K562 (cell line): ENCODE measurements around the gene MRPL52. TPM values are rescaled to one million over a fixed set of nuclear protein-coding genes. Genes with fewer than 3 reads are reported as not detected.

Source experiments
- ATAC-seq: fragments of 200-7000 bp; cut with Tn5 transposase; 3 replicates; pipeline ENCODE4 v1.9.1; 2020; ENCODE audit warnings: moderate library complexity
- BruUV-seq: library from RNA; stranded (reverse); fragments of 400-500 nt; replicated peaks from 2 replicates; lab custom pipeline; 2021; lab: Mats Ljungman, UMichigan
- CTCF ChIA-PET: fragments of 300-600 bp; formaldehyde crosslinking; extraction: SDS; loops from one replicate; lab custom pipeline; 2021; ENCODE audit warnings: low intra/inter-chr PET ratio; lab: Yijun Ruan, JAX
- POLR2A ChIA-PET: fragments of 300-600, 350-650 bp; sonication (Branson Sonifier 250); formaldehyde crosslinking; extraction: SDS; loops from one replicate; lab custom pipeline; 2021; ENCODE audit warnings: antibody characterized with exemption, inconsistent platforms; lab: Yijun Ruan, JAX
- DNase-seq, 4 experiments: peaks; one replicate each; pipeline versions ENCODE4 v3.0.0 to v3.0.0-alpha.2; 2011 to 2018; ENCODE audit warnings: low spot score in 3 of 4, mixed read lengths in 3 of 4; ENCODE audit errors: extremely low read depth in 1 of 4
- FAIRE-seq: peaks from 2 replicates; lab custom pipeline; 2011; peaks lifted over from hg19 to GRCh38; lab: Jason Lieb, UNC
- H2AFZ ChIP-seq: 2 replicates; pipeline ENCODE4 v1.6.0; 2011; ENCODE audit warnings: low read depth, low read length, control low read depth, inconsistent platforms
- H3K27ac ChIP-seq: fragments of 200-600 bp; 3 replicates; pipeline ENCODE4 v1.8.0; 2011; ENCODE audit warnings: low read depth, mild to moderate bottlenecking, control low read depth, inconsistent platforms, low read length, moderate library complexity, mixed read lengths; ENCODE audit errors: extremely low read depth
- H3K27me3 ChIP-seq, 2 experiments: fragments of 300-600 bp in 1 of 2; 2 replicates in 1 of 2; 3 replicates in 1 of 2; pipeline versions ENCODE4 v1.6.0 to v1.8.0; 2011; ENCODE audit warnings: inconsistent platforms in 2 of 2, low read length in 2 of 2, mild to moderate bottlenecking in 1 of 2, mixed read lengths in 1 of 2, moderate library complexity in 1 of 2; ENCODE audit not compliant: control insufficient read depth in 2 of 2, insufficient read depth in 2 of 2
- H3K36me3 ChIP-seq: fragments of 300-600 bp; 3 replicates; pipeline ENCODE4 v1.8.0; 2011; ENCODE audit warnings: mild to moderate bottlenecking, low read length, inconsistent platforms; ENCODE audit not compliant: control insufficient read depth, insufficient read depth
- H3K4me1 ChIP-seq, 2 experiments: fragments of 200-600 bp in 1 of 2; replicated peaks in 1 of 2; 2 replicates in 1 of 2; 3 replicates in 1 of 2; pipeline versions ENCODE4 v1.5.1 to v1.8.0; 2011; ENCODE audit warnings: inconsistent platforms in 2 of 2, low read length in 2 of 2, mild to moderate bottlenecking in 1 of 2, mixed read lengths in 1 of 2, moderate library complexity in 1 of 2; ENCODE audit not compliant: control insufficient read depth in 2 of 2, insufficient read depth in 2 of 2
- H3K4me2 ChIP-seq: 2 replicates; pipeline ENCODE4 v1.6.1; 2011; ENCODE audit warnings: low read length, control low read depth, inconsistent platforms, mixed read lengths; ENCODE audit not compliant: insufficient read depth
- H3K4me3 ChIP-seq: fragments of 200-600 bp; sonication (generic), shearing (Covaris generic); 2 replicates; pipeline ENCODE4 v1.5.1; 2016; ENCODE audit warnings: control low read depth, inconsistent platforms
- H3K79me2 ChIP-seq: fragments of 200-600 bp; 3 replicates; pipeline ENCODE4 v1.8.0; 2011; ENCODE audit warnings: low read length, inconsistent platforms; ENCODE audit not compliant: control insufficient read depth, insufficient read depth
- H3K9ac ChIP-seq, 2 experiments: 2 replicates each; pipeline versions ENCODE4 v1.6.0 to v1.6.1; 2011; ENCODE audit warnings: low read depth in 2 of 2, low read length in 2 of 2, control low read depth in 1 of 2, inconsistent platforms in 1 of 2, mild to moderate bottlenecking in 1 of 2, mixed read lengths in 1 of 2; ENCODE audit not compliant: insufficient read depth in 1 of 2
- H3K9me1 ChIP-seq: one replicate; pipeline ENCODE4 v1.6.0; 2011; ENCODE audit warnings: inconsistent platforms, mild to moderate bottlenecking, low read length, moderate library complexity; ENCODE audit not compliant: control insufficient read depth, insufficient read depth
- H3K9me3 ChIP-seq: replicated peaks from 2 replicates; pipeline ENCODE4 v1.5.1; 2011; ENCODE audit warnings: low read depth, low read length, inconsistent platforms; ENCODE audit not compliant: control insufficient read depth, insufficient read depth
- H4K20me1 ChIP-seq: replicated peaks from 2 replicates; pipeline ENCODE4 v1.6.1; 2011; ENCODE audit warnings: low read length, inconsistent platforms, mixed read lengths; ENCODE audit not compliant: control insufficient read depth, insufficient read depth
- IRF2 ChIP-seq: sonication (generic); formaldehyde crosslinking; IDR thresholded peaks from 2 replicates; pipeline ENCODE4 v1.8.1; 2022; ENCODE audit warnings: mild to moderate bottlenecking, missing genetic modification reagents
- MXI1 ChIP-seq: IDR thresholded peaks from 2 replicates; pipeline ENCODE4 v1.6.1; 2011; ENCODE audit warnings: low read depth, mild to moderate bottlenecking, improper control_type of control experiment, low read length
- WGBS: fragments of 100-300 bp; shearing (Covaris generic); methylation state at CpG from one replicate; pipeline ENCODE4 v1.1.6; 2016; ENCODE audit warnings: low coverage, mixed read lengths; ENCODE audit not compliant: insufficient coverage; ENCODE audit errors: missing lambda C conversion rate; 5-methylcytosine and 5-hydroxymethylcytosine counted together
- in situ Hi-C: fragments of 300-500 bp; cut with MboI; formaldehyde crosslinking; loops from 4 replicates; pipeline ENCODE4 v1.15.0; 2018; ENCODE audit warnings: inconsistent platforms, mixed read lengths
- intact Hi-C: fragments of 100-400 bp; cut with micrococcal nuclease; formaldehyde crosslinking; loops from 2 replicates; pipeline ENCODE4 v1.14.2; 2022
- polyA plus RNA-seq, 8 experiments: library from polyadenylated mRNA; depleted of rRNA in 4 of 8; stranded (reverse) in 5 of 8; unstranded in 3 of 8; fragments of >200 nt; fragmentation: Nextera tagmentation in 2 of 8; fragmentation: Illumina TruSeq in 1 of 8; extraction: Ambion mirVana in 2 of 8; extraction: Trizol in 1 of 8; gene quantifications; 2 replicates each; pipeline versions ENCODE4 v1.2.1 to v1.2.3, GENCODE V29; 2011 to 2014; ENCODE audit warnings: inconsistent platforms in 1 of 8, missing spikeins in 1 of 8
- total RNA-seq, 7 experiments: library from RNA; depleted of rRNA in 6 of 7; stranded (reverse); fragments of >200 nt in 6 of 7; fragmentation: Illumina TruSeq in 2 of 7; extraction: Trizol in 2 of 7; gene quantifications; 2 replicates each; pipeline versions ENCODE4 v1.2.1 to v1.2.3, GENCODE V29; 2011 to 2021; ENCODE audit warnings: low replicate concordance in 1 of 7
- TF ChIP-seq, protein P1 (sequence below): sonication (generic); formaldehyde crosslinking; IDR thresholded peaks from 2 replicates; pipeline ENCODE4 v1.8.0; 2023; ENCODE audit warnings: missing genetic modification reagents, mild to moderate bottlenecking, borderline replicate concordance

MRPL52 gene
- total and polyA plus RNA-seq, 9 of the 15 experiments (the other 6 are each of a cell fraction or from before 2014, with no cell fraction given), result 56.5 to 213 (median 168) TPM

DNA sequence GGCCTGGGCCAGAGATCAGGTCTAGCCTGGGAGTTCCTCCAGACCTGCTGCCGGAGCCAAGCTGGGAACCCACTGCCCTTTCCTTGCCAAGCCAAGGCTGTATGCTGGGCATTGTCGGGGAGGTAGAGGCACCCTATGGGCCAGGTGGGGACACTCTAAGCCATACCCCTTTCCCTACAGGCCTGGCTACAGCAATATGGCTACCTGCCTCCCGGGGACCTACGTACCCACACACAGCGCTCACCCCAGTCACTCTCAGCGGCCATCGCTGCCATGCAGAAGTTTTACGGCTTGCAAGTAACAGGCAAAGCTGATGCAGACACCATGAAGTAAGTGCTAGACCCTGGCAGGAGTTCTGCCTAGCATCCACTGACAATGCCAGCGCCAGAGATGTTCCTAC, 11.6 kb downstream of the MRPL52 start (continued):
- TF ChIP-seq, protein P1, sequence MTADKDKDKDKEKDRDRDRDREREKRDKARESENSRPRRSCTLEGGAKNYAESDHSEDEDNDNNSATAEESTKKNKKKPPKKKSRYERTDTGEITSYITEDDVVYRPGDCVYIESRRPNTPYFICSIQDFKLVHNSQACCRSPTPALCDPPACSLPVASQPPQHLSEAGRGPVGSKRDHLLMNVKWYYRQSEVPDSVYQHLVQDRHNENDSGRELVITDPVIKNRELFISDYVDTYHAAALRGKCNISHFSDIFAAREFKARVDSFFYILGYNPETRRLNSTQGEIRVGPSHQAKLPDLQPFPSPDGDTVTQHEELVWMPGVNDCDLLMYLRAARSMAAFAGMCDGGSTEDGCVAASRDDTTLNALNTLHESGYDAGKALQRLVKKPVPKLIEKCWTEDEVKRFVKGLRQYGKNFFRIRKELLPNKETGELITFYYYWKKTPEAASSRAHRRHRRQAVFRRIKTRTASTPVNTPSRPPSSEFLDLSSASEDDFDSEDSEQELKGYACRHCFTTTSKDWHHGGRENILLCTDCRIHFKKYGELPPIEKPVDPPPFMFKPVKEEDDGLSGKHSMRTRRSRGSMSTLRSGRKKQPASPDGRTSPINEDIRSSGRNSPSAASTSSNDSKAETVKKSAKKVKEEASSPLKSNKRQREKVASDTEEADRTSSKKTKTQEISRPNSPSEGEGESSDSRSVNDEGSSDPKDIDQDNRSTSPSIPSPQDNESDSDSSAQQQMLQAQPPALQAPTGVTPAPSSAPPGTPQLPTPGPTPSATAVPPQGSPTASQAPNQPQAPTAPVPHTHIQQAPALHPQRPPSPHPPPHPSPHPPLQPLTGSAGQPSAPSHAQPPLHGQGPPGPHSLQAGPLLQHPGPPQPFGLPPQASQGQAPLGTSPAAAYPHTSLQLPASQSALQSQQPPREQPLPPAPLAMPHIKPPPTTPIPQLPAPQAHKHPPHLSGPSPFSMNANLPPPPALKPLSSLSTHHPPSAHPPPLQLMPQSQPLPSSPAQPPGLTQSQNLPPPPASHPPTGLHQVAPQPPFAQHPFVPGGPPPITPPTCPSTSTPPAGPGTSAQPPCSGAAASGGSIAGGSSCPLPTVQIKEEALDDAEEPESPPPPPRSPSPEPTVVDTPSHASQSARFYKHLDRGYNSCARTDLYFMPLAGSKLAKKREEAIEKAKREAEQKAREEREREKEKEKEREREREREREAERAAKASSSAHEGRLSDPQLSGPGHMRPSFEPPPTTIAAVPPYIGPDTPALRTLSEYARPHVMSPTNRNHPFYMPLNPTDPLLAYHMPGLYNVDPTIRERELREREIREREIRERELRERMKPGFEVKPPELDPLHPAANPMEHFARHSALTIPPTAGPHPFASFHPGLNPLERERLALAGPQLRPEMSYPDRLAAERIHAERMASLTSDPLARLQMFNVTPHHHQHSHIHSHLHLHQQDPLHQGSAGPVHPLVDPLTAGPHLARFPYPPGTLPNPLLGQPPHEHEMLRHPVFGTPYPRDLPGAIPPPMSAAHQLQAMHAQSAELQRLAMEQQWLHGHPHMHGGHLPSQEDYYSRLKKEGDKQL (CRISPR knock-in tag), result no peak

DNA sequence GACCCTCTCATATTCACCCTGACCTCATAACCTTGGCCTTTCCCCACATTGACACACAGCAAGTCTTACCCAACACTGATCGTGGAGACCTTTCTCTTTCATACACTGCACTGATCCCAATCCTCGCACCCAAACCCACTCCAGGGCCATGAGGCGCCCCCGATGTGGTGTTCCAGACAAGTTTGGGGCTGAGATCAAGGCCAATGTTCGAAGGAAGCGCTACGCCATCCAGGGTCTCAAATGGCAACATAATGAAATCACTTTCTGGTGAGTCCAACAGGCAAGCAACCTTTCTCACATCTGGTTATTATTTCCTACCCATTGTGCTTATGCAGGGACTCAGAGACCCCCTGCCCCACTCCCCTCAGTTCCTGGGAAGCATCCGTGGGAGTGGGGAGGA, 12.1 kb downstream of the MRPL52 start:
- CTCF ChIA-PET, result interaction anchor here (1.0 kb wide), 1 partner anchor 12 kb away, joined by 3 read pairs; the partner anchor contains the start of gene MRPL52
- intact Hi-C loops, result no loop called here
- no peak overlapping the region for H2AFZ ChIP-seq

More for the DNA sequence above, 12.1 kb downstream of the MRPL52 start:
- no peaks in the 10 kb centered on the region for H3K9me3 ChIP-seq
- H3K79me2 ChIP-seq, result no peaks in the 10 kb centered on the region
- peak overlapping the region in 1 of 2 experiments; percentile 43; a peak in 2 of 4 replicates for H3K9ac ChIP-seq
- ATAC-seq (no peak), FAIRE-seq (no peak), DNase-seq (no peak)
- H3K27ac ChIP-seq, result no peak overlapping the region
- no peaks in the 10 kb centered on the region for H3K27me3 ChIP-seq
- H3K9me1 ChIP-seq, result no peaks in the 10 kb centered on the region
- 51% methylated on average over 8 of the region's 8 CpGs for WGBS
- H3K4me1 ChIP-seq, result peaks cover 0 to 22% of the 10 kb centered on the region in 2 experiments; a peak in 2 of 5 replicates
- no TSS peak for BruUV-seq
- TF ChIP-seq IRF2, result 0 out of 2 replicates have a peak, but pooled peaks have one; percentile 13
- no peak for TF ChIP-seq MXI1
- H3K4me2 ChIP-seq, result no peak overlapping the region
- in situ Hi-C loops, result loop anchor here (10.0 kb wide), 2 partner anchors 187 to 277 kb away; no protein-coding TSS in a partner anchor
- no peak overlapping the region for H3K4me3 ChIP-seq
- POLR2A ChIA-PET, result interaction anchor here (0.8 to 1.5 kb wide), 2 partner anchors 17 to 79 kb away, joined by 3 to 8 read pairs; no protein-coding TSS in a partner anchor
- H3K36me3 ChIP-seq, result no peaks in the 10 kb centered on the region
- no peaks in the 10 kb centered on the region for H4K20me1 ChIP-seq
